ENCODE measurements around the gene CPA5.

CPA5 gene

GRCh38 chr7:130302649-130303048 lies 42.0 kb upstream of the CPA5 start:
- DNase-seq (ENCODE audit: low read depth in 1 of 2, low spot score in 1 of 2), result no peak
- H3K27me3 ChIP-seq (ENCODE audit: insufficient read depth, poor library complexity, severe bottlenecking), result peaks cover 2% of the 10 kb centered on the region
- TF ChIP-seq CTCF (IDR thresholded peaks at IDR 0.05; ENCODE audit: insufficient read depth, low read length) (no peak), GABPA (IDR thresholded peaks at IDR 0.05; ENCODE audit: low read depth) (no peak), SPI1 (IDR thresholded peaks at IDR 0.05; ENCODE audit: borderline replicate concordance, low read depth) (no peak), POLR2AphosphoS5 (IDR thresholded peaks at IDR 0.05; ENCODE audit: low read depth) (no peak), REST (IDR thresholded peaks at IDR 0.05; ENCODE audit: insufficient replicate concordance, low read depth) (no peak)
- no peak overlapping the region for H3K4me3 ChIP-seq (replicated peaks; ENCODE audit: insufficient read depth, low read length)
- no peak overlapping the region for H3K27ac ChIP-seq (replicated peaks)

- DNase-seq (ENCODE audit: low read depth in 1 of 2, low spot score in 1 of 2), result no peak
- H3K27ac ChIP-seq (replicated peaks), result no peak overlapping the region
Observed at GRCh38 chr7:130303127-130303526, 41.5 kb upstream of the CPA5 start.

DNA sequence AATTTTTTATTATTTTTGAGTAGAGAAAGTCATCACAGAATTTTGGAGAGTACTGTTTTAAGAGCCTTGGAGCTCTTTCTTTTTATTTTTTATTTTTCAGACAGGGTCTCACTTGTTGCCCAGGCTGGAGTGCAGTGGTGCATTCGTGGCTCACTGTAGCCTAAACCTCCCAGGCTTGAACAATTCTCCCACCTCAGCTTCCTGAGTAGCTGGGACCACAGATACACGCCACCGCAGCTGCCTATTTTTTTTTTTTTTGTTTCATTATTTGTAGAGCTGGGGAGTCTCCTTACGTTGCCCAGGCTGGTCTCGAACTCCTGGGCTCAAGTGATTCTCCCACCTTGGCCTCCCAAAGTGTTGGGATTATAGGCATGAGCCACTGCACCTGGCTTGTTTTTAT lies 41.1 kb upstream of the CPA5 start:
- Histone ChIP-seq H3K27me3 (ENCODE audit: insufficient read depth, poor library complexity, severe bottlenecking) (peaks cover 2% of the 10 kb centered on the region), H3K27ac (replicated peaks) (no peak overlapping the region), H3K4me3 (replicated peaks; ENCODE audit: insufficient read depth, low read length) (no peak overlapping the region)
- TF ChIP-seq CTCF (IDR thresholded peaks at IDR 0.05; ENCODE audit: insufficient read depth, low read length), result no peak
- no peak for TF ChIP-seq SPI1 (IDR thresholded peaks at IDR 0.05; ENCODE audit: borderline replicate concordance, low read depth)
- no peak for TF ChIP-seq GABPA (IDR thresholded peaks at IDR 0.05; ENCODE audit: low read depth)
- no peak for TF ChIP-seq REST (IDR thresholded peaks at IDR 0.05; ENCODE audit: insufficient replicate concordance, low read depth)
- no peak for TF ChIP-seq POLR2AphosphoS5 (IDR thresholded peaks at IDR 0.05; ENCODE audit: low read depth)
- DNase-seq (ENCODE audit: low read depth in 1 of 2, low spot score in 1 of 2), result no peak

More at GRCh38 chr7:130303127-130303526, 41.5 kb upstream of the CPA5 start:
- H3K4me3 ChIP-seq (replicated peaks; ENCODE audit: insufficient read depth, low read length), result no peak overlapping the region
- peaks cover 2% of the 10 kb centered on the region for H3K27me3 ChIP-seq (ENCODE audit: insufficient read depth, poor library complexity, severe bottlenecking)
- TF ChIP-seq SPI1 (IDR thresholded peaks at IDR 0.05; ENCODE audit: borderline replicate concordance, low read depth) (no peak), REST (IDR thresholded peaks at IDR 0.05; ENCODE audit: insufficient replicate concordance, low read depth) (no peak), GABPA (IDR thresholded peaks at IDR 0.05; ENCODE audit: low read depth) (no peak), CTCF (IDR thresholded peaks at IDR 0.05; ENCODE audit: insufficient read depth, low read length) (no peak), POLR2AphosphoS5 (IDR thresholded peaks at IDR 0.05; ENCODE audit: low read depth) (no peak)
